Progenitor cell of endocrine pancreas (in vitro differentiated cells): ENCODE data around the gene XAGE3. TPM values are rescaled to one million over a fixed set of nuclear protein-coding genes. Genes with fewer than 3 reads are reported as not detected.

Experiments used
- DNase-seq: peaks from one replicate; pipeline ENCODE4 v3.0.0; 2021; ENCODE audit warnings: low spot score; ENCODE audit not compliant: unreplicated experiment
- H3K27ac Mint-ChIP-seq: 2 replicates; pipeline ENCODE4 v1.8.0; 2021; ENCODE audit warnings: mild to moderate bottlenecking, moderate library complexity, mixed read lengths
- H3K27me3 Mint-ChIP-seq: 2 replicates; pipeline ENCODE4 v1.8.0; 2021; ENCODE audit warnings: mixed read lengths
- H3K36me3 Mint-ChIP-seq: 2 replicates; pipeline ENCODE4 v1.8.0; 2022; ENCODE audit warnings: mixed read lengths; ENCODE audit not compliant: insufficient read depth
- H3K4me1 Mint-ChIP-seq: 2 replicates; pipeline ENCODE4 v1.8.0; 2021; ENCODE audit warnings: low read depth, mixed read lengths
- H3K4me3 Mint-ChIP-seq: 2 replicates; pipeline ENCODE4 v1.8.0; 2021; ENCODE audit warnings: low read depth, mild to moderate bottlenecking, moderate library complexity, mixed read lengths
- H3K9me3 Mint-ChIP-seq: 2 replicates; pipeline ENCODE4 v1.8.0; 2021; ENCODE audit warnings: low read depth, mixed read lengths
- CTCF ChIP-seq: fragments of 200-600 bp; sonication (generic); IDR thresholded peaks from one replicate; pipeline ENCODE4 v1.5.0; 2021; ENCODE audit warnings: antibody characterized with exemption, mild to moderate bottlenecking; ENCODE audit not compliant: unreplicated experiment
- total RNA-seq: library from RNA; stranded (reverse); gene quantifications from 2 replicates; pipeline ENCODE4 v1.2.1, GENCODE V29; 2021

The XAGE3 gene
- total RNA-seq, 1 donor from 2014 or later: not detected

GRCh38 chrX:52821079-52821760 lies 46.7 kb downstream of the XAGE3 start:
- H3K9me3 Mint-ChIP-seq: no peaks in the 10 kb centered on the region
- no peak for TF ChIP-seq CTCF
- H3K4me3 Mint-ChIP-seq: no peak overlapping the region
- no peak for DNase-seq
- no peaks in the 10 kb centered on the region for H3K36me3 Mint-ChIP-seq
- no peaks in the 10 kb centered on the region for H3K4me1 Mint-ChIP-seq
- no peak overlapping the region for H3K27ac Mint-ChIP-seq
- no peaks in the 10 kb centered on the region for H3K27me3 Mint-ChIP-seq

- no peaks in the 10 kb centered on the region for H3K9me3 Mint-ChIP-seq
- H3K4me1 Mint-ChIP-seq: no peaks in the 10 kb centered on the region
These were observed 48.1 kb downstream of the XAGE3 start for GRCh38 chrX:52819788-52820187.

More at GRCh38 chrX:52819788-52820187, 48.1 kb downstream of the XAGE3 start:
- no peaks in the 10 kb centered on the region for H3K27me3 Mint-ChIP-seq
- no peak overlapping the region for H3K4me3 Mint-ChIP-seq
- H3K27ac Mint-ChIP-seq: no peak overlapping the region
- H3K36me3 Mint-ChIP-seq: no peaks in the 10 kb centered on the region
- no peak for TF ChIP-seq CTCF
- DNase-seq: no peak

Other genes with a start within 250 kb of the XAGE3 start
- not detected in 2 replicates for gene SSX7, start 213.2 kb downstream of the XAGE3 start, total RNA-seq
- not detected in 2 replicates for gene SSX2, start 160.9 kb downstream of the XAGE3 start, total RNA-seq
- not detected in 2 replicates for gene SSX2B, start 116.8 kb downstream of the XAGE3 start, total RNA-seq
- gene SPANXN5, start 70.7 kb downstream of the XAGE3 start, total RNA-seq: not detected in 2 replicates
- not detected in 2 replicates for gene XAGE5, start 56.8 kb downstream of the XAGE3 start, total RNA-seq
- 13.1 and 14.9 TPM in 2 replicates for gene FAM156B, start 29.2 kb upstream of the XAGE3 start, total RNA-seq
- gene FAM156A, start 90.4 kb upstream of the XAGE3 start, total RNA-seq: 22.0 and 27.2 TPM in 2 replicates
- 18.4 and 19.4 TPM in 2 replicates for gene GPR173, start 180.7 kb upstream of the XAGE3 start, total RNA-seq
- gene TSPYL2, start 214.3 kb upstream of the XAGE3 start, total RNA-seq: 53.6 and 54.9 TPM in 2 replicates
- 16.0 and 18.0 TPM in 2 replicates for gene KANTR, start 226.1 kb upstream of the XAGE3 start, total RNA-seq